GM19035 (cell line): ENCODE results near the gene TRUB1.
"Not testable (repeated sequence)": the region's sequence is repeated elsewhere in the genome, so short reads cannot be mapped to it uniquely, and the experiment has no call there.

Experiments used
- ATAC-seq: cut with Tn5 transposase; IDR thresholded peaks from one replicate; pipeline ENCODE4 v1.9.1; 2021; ENCODE audit not compliant: unreplicated experiment

The TRUB1 gene

GRCh38 chr10:114923551-114923950, 14.4 kb upstream of the TRUB1 start:
- ATAC-seq = no peak

- peak; percentile 83 for ATAC-seq
Observed at GRCh38 chr10:114925587-114926586, 12.1 kb upstream of the TRUB1 start.

DNA sequence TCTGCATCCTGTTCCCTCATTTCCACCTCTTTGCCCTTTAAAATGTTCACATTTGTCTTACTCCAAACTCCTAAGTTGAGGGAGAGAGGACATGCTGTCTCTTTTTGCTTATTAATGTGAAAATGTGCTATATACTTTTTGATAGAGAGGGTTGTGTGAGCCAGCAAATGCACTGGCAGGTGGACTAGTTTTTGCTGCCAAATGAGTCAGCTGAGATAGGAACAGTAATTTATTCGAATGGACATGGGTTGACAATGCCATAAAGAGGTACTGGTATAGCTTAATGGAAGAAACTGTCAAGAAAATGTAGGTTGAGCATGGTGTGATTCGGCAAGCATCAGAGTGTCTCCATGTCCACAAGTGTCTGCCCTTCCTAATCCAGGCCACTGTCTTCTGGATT, 9.2 kb upstream of the TRUB1 start:
- no peak for ATAC-seq

DNA sequence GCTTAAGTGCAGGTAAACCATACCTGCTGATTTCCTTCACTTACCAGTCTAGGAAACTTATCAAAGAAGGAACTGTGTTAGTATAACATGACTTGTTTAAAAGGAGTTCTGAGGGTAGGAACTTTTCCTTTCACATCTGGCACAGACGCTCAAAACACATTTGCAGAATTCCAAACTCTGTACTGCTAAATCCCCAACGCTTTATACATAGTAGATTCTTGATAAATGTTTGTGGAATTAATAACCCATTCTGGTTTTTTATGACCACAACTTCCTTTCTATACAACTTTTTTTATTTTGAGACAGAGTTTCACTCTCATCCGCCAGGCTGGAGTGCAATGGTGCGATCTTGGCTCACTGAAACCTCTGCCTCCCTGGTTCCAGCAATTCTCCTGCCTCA, 7.7 kb upstream of the TRUB1 start:
- ATAC-seq = no peak

- ATAC-seq = no peak
Observed at GRCh38 chr10:114931072-114931679, 6.8 kb upstream of the TRUB1 start.

DNA sequence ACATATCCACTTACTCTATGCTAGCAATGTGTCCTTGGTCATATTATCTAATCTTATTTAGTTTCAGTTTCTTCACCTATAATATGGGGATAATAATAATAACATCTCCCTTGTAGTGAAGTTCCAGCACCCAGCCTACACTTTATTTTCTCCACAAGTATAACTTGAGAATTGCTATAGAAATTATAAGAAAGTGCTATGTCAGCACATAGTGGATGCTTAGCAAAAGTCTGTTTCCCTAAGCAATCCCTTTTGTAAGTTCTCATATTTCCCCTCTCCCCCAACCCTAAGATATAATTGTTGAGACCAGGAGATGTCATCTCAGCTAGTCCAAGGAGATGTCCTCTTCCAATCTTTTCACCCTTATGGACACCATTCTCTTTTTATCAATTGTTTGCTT, 5.8 kb upstream of the TRUB1 start:
- ATAC-seq = no peak

DNA sequence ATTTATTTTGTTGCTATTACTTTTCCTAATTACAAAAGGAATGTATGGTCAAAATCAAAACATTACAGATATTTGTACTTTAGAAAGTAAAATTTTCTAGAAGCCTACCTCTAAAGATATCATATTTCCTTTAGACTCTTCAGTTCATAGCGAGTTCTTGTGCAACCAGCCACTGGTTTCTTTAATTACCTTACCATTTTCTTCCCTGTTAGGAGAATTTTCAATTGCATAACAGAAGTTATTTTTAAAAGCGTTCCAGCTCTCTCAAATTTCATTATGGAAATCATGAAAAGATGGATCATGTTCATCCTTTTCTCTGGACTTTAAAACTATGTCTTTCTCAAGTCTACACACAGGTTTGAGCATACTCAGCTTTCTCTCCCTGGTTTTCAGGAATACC, 5.0 kb upstream of the TRUB1 start:
- ATAC-seq = no peak

- no peak for ATAC-seq
Observed at GRCh38 chr10:114933588-114933987, 4.4 kb upstream of the TRUB1 start.

DNA sequence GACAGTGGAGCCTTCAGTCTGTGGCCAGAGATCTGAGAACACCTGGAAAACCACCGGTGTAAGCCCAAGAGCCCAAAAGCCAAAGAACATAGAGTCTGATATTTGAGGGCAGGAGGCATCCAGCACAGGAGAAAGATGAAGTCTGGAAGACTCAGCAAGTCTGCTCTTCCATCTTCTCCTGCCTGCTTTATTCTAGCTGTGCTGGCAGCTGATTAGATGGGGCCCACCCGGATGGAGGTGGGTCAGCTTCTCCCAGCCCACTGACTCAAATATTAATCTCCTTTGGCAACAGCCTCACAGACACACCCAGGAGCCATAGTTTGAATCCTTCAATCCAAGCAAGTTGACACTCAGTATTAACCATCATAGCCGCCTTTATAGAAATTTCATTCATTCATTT, 4.0 kb upstream of the TRUB1 start:
- ATAC-seq = not testable (repeated sequence)

GRCh38 chr10:114938856-114939193, 830 bp downstream of the TRUB1 start:
- ATAC-seq = no peak

GRCh38 chr10:114940735-114941134, 2.7 kb downstream of the TRUB1 start:
- no peak for ATAC-seq

DNA sequence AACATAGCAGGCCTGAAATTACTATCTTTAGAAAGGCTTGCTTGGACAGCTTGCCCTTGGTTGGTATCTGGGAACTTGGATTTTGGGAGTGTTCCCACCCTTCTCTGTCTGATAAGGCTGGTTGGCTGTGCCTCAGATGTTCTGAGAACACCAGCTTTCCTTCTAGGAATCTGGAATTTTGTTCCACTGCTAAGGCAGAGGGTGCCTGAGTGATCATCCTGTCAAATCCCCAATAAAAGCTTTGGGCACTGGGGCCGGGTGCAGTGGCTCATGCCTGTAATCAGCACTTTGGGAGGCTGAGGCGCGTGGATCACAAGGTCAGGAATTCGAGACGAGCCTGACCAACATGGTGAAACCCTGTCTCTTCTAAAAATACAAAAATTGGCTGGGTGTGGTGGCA, 5.0 kb downstream of the TRUB1 start:
- no peak for ATAC-seq

GRCh38 chr10:114953047-114953446, 15.1 kb downstream of the TRUB1 start:
- peak; percentile 69 for ATAC-seq

DNA sequence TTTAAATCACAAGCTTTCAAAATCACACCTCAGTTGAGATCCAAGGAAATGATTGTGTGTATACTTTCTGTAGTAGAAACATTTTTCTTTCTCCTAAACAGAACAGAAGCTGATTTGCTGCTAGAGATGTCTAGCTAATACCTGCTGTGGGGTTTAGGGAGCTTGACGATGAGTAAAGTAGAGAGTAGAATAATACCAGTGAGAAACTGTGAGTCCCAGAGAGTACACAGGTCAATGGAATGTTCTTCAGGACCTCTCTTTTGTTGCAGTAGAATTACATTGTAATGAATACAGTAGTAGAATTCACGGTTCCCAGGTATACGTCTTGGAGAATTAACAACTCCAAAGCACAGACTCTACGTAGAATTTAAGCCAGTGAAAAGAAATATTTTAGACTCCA, 18.0 kb downstream of the TRUB1 start:
- ATAC-seq = no peak

DNA sequence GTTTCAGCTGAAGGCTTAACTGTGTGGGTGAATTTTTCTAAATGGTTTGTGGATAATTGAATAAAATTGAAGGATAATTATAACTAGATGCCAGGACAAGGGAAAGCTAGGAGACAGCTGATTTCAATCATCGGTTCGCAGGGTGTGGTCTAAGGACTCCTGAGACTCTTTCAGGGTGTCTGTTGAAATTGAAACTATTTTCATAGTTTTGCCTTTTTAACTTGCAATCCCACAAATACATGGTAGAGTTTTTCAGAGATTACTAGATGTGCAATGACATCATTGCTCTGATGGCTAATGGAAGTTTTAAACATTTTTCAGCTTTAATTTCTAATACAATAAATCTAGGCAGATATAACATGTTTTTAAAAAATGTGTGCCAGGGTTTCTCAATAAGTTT, 18.5 kb downstream of the TRUB1 start:
- no peak for ATAC-seq

- no peak for ATAC-seq
Observed at GRCh38 chr10:114957122-114957521, 19.1 kb downstream of the TRUB1 start.

- ATAC-seq = no peak
Observed at GRCh38 chr10:114957673-114958072, 19.7 kb downstream of the TRUB1 start.

GRCh38 chr10:114962441-114962840, 24.4 kb downstream of the TRUB1 start:
- ATAC-seq = no peak

GRCh38 chr10:114963908-114964307, 25.9 kb downstream of the TRUB1 start:
- no peak for ATAC-seq

DNA sequence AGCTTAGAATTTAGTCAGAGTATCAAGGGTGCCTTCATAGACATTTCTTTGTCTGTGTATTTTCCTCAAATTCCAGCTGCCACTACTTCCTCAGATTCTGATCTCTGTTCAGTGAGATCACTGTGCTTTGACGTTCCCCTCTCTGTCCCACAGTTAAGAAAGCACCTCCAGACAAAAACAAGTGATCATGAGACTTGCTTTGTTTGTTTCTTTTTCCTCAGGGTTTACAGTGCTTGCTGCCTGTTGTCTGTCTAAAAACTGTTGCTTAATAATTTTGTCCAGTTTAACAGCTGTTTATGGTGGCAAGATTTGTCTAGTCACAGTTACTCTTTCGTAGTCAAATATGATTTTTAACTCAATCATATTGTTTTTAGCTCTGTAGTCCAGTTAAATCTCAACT, 29.1 kb downstream of the TRUB1 start:
- no peak for ATAC-seq

- ATAC-seq = no peak
Observed at GRCh38 chr10:114970515-114970914, 32.5 kb downstream of the TRUB1 start.

GRCh38 chr10:114973306-114973705, 35.3 kb downstream of the TRUB1 start:
- ATAC-seq = no peak
